ENCODE results near the gene OR1F1. TPM values are rescaled to one million over a fixed set of nuclear protein-coding genes. Genes with fewer than 3 reads are reported as not detected.
"Not testable (repeated sequence)": the region's sequence is repeated elsewhere in the genome, so short reads cannot be mapped to it uniquely, and the experiment has no call there.

Gene OR1F1
- total RNA-seq, 1 donor from 2014 or later = not detected

DNA sequence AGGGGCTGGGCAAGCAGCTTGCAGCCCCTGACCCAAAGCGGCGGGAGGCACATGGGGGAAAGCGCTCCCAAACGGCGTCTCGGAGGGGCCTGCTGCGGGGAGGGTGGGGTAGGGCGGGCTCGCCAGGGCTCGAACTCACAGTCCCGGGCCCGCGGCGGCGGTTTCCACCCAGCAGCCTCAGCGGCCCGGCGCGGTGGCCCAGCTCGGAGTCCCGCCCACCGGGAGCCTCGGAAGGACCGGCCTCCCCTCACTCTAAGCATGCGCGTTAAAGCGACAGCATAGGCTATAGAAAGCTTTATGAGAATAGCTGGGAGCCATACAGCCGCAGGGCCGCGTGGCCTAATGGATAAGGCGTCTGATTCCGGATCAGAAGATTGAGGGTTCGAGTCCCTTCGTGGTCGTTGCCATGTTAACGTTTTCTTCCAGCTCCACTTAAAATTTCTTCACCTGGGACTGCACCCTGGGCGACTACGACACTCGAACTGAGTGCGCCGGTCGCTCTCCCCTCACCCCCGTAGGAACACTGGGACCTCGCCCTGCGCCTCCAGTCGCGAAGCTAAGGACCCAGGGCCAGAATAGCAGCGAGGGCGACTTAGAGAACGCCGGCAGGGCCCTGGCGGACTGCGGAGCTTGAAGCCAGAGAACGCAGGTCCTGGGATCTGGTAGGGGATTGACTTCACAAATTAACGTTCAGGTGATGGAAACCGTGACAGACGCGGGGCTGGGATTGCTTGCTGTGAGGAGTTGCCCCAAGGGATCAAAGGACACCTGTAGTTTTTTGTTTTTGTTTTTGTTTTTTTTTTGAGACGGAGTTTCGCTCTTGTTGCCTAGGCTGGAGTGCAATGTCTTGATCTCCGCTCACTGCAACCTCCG is 37.4 kb upstream of the OR1F1 start:
- peak; percentile 94 for DNase-seq

DNA sequence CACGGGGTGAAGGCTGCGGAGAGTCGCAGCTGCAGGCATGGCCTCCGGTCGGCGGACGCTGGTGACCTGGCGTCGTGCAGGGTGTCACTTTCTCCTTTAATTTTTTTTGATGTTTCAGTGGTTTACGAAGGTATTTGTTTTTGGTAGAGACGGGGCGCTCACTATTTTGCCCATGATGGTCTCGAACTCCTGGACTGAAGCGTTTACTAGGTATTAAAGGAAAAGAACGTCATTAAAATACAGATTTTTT is 36.1 kb upstream of the OR1F1 start:
- DNase-seq = no peak

DNA sequence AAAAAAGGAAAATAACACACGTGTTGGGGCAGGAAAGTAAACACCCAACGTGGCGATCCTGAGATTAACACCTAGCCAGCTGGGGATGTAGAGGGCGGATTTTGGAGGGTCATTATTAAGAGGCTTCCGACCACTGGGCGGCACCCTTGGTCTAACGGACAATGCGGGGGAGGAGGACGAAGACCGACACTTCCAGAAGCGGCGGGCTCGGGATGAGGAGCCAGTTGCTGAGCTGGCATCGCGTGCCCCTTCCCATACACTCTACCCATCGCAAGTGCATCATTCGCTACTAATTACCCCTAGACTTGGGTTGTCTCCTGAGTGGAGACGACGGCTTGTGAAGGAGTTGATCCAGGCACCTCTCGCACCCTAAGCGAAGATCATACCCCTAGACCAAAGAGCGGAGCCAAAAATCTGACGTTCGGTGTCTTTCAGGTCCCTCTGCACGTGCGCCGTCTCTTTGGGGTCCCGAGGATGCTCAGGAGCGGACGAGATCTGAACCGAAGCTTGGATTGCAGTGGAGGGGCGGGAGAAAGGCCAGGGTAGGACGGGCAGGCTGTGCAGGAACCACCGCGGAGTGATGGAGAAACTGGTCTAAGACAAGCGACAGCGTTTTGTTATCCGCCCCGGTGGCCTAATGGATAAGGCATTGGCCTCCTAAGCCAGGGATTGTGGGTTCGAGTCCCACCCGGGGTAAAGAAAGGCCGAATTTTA is 35.6 kb upstream of the OR1F1 start:
- peak; percentile 79 for DNase-seq

DNA sequence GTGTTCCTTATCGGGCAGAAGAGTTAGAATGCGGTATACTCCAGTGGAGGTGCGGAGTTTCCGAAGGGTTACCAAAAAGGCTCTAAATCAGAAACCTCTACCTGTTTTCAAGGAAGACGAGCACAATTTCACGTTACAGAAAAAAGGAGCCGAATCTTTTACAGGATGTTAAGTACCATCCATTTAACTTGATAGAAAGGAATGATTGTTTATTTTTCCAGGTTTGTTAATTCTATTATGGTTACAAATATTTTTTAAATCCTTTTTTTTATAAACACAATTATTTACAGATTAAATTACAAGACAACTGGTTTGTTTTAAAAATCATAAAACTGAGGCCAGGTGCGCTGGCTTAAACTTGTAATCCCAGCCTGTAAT is 35.0 kb upstream of the OR1F1 start:
- no peak for DNase-seq

DNA sequence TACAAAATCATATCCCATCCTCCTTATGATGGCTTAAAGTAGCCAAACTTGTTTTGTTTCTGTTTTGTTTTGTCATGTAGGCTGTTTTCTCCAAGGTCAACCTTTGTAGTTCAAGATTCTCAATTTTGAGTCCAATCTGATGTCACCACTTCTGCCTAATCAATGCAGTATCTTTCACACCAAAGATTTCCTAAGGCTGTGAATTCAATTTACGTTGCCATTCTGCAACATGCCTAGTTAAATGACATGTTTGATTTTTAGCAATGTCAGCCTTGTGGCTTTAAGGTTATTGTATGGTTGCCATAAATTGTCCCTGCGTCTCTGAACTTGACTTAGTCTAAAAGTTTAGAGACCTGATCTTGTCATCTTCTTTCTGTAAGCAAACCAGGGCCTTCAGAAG is 32.8 kb upstream of the OR1F1 start:
- DNase-seq = no peak

DNA sequence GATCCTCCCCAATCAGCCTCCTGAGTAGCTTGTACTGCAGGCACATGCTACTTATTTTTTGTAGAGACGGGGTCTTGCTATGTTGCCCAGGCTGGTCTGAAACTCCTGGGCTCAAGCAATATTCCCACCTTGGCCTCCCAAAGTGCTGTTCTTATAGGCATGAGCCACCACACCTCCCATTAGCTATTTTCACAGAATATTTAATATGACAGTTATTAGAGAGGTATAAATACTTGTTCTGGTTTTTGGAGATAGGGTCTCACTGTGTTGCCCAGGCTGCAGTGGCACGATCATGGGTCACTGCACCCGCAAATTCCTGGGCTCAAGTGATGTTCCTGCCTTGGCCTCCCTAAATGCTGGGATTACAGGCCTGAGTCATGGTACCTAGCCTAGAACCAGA is 32.0 kb upstream of the OR1F1 start:
- DNase-seq = no peak

DNA sequence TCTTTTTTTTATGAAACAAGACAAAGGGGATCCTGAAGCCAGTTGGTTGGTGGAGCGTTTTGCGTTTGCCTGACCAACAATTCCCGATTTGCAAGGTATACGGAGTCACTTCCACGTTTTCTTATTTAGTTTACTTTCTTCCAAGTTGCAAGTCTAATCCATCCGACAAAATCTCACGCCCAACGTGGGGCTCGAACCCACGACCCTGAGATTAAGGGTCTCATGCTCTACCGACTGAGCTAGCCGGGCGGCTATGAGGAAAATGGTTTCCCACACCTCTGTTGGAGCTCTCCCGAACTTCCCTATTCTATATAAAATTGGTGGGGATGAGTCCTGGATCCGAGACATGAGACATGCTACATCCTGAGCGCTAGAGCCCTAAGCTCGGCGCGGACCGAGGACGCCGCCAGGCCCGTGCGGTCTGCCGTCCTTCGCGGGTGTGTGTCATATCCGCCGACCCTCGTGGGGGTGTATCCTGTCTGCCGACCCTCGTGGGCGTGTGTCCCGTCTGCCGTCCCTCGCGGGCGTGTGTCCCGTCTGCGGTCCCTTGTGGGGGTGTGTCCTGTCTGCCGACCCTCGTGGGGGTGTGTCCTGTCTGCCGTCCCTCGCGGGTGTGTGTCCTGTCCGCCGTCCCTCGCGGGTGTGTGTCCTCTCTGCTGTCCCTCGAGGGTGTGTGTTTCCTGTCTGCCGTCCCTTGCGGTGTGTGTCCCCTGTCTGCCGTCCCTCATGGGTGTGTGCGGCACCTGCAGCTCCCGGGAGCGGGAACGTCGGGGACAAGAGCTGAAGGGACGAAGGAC is 30.6 kb upstream of the OR1F1 start:
- DNase-seq = peak; percentile 83

DNA sequence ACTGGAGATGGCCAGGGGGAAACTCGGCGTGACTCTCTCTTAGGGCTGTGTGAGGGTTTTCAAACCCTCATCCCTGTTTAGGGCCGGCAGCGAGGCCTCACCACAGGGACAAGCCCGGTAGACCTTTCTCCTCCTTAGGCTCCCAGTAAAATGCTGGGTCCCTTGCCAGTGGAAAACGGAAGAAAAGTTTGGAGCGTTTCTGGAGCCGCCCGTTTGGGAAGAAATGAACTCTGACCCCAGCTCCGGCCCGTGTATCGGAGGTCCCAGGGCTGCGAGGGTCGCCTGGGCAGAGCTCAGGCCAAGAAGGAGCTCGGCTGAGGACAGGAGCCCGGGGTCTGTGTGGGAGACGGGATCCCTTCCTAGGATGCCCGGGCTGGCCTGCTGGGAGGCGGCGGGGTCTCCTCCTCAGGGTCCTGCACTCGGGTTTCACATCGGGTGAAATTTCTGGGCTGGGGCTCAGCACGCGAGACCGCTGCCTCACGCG is 29.9 kb upstream of the OR1F1 start:
- no peak for DNase-seq

DNA sequence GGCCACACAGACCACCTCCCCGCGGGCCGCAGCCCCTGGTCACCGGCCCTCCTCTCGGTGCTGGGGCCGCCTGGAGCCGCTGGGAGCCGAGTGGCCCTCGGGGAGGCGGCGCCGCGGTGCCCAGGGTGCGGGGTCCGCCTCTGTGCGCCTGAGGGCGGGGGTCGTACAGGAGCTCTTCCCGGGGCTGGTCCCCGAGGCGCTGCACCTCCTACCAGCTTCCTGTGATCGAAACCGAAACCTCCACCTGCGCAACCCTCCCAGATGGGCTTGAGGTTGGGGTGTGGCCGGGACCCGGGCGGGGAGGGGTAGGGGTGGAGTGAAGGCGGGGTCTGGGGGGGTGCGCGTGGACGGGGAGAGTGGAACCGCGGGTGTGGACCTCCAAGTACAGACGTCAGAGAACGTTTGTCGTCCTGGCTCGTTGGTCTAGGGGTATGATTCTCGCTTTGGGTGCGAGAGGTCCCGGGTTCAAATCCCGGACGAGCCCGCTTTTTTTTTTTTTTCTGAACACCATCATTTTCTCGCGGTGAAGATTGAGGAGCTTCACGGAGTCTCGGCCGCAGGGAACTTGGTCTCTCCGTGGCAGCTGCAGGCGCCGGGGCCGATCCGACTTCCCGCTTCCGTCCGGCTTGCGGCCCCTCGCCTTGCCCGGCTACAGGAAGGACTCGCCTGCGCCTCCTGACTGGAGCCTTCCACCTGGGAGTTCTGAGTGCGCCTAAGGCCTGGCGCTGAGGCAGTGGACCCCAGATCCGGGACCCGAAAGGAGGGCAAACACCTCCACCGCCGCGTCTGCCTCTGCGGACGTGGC is 29.3 kb upstream of the OR1F1 start:
- peak; percentile 45 for DNase-seq

DNA sequence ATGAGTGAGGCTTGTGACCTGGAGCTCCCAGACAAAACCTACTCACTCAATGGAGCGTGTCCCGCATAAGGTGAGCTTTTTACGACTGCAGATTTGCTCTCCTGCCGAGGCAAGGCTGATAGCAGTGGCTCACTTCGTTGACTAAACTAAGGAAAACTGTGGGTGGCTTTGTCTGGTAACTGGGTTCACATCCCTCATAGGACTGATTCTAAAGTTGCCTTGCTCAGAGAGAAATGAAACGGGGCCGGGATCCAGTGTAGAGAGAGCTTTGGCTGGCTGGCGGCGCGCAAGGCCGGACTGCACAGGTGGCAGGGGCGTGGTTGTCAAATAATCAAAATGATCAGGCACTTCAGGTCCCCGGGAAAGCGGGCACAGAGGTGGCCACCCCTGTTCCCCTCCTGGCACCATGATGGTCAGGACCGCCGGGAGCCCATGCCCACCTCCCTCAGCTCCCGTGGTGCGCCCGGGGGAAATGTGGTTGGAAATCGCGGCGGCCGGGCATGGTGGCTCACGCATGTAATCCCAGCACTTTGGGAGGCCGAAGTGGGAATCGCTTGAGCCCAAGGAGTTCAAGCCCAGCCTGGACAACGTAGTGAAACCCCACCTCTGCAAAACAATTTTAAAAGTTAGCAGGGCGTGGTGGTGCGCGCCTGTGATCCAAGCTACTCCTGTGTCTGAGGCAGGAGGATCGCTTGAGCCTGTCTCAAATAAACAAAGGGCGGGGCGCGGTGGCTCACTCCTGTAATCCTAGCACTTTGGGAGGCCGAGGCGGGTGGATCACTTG is 26.6 kb upstream of the OR1F1 start:
- DNase-seq = no peak

DNA sequence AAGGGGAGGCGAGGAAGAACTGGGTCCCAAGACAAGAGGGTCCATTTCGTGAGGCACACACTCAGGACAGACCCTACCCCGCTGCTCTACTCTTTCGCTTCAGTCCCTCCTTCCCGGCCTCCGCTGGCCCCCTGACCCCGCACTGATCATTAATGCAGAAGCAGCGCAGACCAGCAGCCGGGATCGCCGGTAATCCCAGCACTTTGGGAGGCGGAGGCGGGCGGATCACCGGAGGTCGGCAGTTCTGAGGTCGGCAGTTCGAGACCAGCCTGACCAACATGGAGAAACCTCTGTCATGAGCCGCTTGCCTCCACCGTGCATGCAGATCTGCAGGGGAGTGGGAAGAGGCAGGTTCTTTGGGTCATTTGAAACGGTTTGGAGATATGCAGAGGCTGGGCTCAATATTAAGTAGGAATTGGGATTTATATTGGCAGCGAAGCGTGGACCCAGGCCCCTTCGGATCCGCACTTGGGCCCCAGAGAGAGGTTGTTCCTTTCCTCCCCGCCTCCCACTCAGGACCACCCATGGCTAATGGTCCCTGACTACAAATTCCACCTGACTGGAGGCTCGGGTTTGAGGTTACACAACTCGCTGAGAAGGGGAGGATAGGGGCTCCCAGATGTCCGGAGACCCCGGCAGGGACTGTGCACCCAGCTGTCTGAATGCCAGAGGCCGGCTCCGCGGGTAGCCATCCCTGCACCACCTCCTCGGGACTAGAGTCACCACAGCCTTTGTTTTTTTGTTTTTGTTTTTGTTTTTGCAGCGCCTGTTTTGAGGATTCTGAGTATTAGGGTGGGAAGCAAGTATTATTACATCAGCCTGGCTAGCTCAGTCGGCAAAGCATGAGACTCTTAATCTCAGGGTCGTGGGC is 23.6 kb upstream of the OR1F1 start:
- DNase-seq = no peak

DNA sequence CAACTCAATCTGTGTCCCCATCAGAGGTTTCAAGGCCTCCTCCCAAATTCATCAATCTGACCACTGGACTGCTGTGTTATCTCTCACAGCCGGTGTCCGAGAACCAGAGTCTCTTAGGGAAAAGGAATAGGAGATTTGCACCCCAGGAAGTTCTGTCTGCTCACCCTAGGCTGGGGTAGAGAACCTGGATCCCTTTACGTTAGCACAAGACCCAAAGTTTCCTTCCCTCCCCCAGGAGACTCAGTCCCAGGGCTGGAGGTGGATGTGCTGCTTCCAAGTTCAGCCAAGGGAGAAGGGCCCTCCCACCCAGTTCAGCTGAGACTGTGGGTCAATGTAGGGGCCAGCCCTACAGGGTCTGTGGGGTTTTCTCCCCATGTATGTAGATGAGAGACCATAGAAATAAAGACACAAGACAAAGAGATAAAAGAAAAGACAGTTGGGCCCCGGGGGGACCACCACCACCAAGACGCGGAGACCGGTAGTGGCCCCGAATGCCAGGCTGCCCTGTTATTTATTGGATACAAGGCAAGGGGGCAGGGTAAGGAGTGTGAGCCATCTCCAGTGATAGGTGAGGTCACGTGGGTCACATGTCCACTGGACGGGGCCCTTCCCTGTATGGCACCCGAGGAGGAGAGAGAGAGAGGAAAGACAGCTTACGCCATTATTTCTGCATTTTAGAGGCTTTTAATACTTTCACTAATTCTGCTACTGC is 22.7 kb upstream of the OR1F1 start:
- DNase-seq = no peak

DNA sequence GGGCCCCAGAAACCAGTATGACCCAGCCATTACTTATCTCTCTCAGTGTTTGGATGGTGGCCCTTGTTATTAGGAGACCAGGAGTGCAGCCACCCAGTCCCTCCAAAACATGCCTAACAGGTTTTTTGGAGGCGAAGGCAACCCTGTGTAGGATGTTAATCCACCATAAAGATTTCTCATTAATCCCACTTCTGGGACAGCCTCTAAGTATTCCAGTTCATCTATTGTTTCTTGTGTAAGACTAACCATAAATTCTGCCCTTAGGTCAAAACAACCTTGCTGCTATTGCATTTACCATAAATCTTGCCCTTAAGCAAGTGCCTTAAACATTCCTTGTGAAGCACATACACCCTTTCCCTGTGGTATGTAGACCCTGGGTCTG is 21.5 kb upstream of the OR1F1 start:
- DNase-seq = no peak

DNA sequence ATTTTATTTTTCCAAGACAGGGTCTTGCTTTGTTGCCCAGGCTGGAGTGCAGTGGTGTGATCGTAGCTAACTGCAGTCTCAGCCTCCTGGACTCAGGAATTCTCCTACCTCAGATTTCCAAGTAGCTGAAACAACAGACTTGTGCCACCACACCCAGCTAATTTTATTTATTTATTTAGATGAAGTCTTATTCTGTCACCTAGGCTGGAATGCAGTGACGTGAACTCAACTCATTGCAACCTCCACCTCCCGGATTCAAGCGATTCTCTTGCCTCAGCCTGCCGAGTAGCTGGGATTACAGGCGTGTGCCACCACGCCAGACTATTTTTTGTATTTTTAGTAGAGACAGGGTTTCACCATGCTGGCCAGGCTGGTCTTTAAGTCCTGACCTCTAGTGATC is 19.3 kb upstream of the OR1F1 start:
- DNase-seq = not testable (repeated sequence)

DNA sequence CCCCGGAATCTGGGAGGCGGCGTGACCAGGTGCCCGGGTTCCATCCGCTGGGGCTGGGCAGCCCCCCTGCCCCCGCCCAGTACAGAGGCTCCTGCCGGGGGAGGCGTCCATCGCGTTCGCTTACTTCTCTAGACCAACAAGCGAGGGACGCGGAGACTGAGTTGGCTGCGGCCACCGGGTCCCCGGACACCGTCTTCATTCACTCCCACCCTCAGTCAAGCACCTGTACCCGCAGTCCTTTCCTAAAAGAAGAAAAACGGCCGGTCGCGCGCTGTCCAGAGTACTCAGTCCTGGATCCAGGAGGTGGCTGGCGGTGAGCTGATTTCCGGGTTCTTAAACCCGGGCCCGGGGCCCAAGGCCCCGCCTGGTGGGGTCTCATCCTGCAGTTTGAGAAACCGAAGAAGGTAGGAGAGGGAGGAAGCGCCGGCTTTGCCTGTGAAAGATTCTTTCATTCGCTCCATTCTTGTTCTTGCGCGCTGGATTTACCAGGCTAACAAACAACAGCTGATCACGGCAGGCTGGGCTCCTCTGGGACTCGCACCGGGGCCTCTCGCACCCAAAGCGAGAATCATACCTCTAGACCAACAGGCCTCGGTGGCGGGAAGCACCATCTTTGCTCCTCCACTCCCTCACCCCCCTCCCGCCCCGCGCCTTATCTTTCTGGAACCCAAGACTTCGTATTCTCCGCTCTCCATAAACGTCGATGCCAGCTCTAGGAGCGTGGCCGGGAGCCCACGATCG is 17.4 kb upstream of the OR1F1 start:
- DNase-seq = no peak

DNA sequence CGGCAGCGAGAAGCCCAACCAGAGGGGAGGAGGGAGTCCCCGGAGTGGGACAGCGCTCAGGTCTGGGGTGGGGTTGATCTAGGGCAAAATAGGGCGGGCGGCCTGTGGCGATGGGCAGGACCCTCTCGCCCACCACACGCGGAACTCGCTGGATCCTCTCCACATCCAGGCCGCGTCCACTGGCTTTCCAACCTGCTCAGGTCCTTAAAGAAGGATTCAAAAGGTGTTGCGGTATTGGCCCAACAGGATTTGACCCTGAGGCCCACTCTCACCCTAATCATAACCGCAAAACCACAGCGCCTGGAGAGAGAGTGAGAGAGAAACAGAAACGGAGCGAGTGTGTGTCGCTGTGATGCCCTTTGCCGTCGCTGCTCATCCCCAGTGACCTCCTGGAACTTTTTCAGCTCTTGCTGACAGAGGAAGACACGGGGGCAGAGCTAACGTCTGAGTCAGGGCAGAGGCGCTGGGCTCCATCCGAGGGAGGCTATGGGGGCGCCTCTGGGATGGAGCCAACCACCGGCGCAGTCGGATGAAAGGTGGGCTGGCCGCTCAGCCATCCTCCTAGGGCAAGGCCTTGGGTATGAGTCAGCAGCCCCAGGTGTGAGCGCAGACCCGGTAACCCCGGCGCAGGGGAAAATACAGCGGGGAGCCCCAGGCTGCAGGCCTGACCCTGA is 16.7 kb upstream of the OR1F1 start:
- DNase-seq = no peak

DNA sequence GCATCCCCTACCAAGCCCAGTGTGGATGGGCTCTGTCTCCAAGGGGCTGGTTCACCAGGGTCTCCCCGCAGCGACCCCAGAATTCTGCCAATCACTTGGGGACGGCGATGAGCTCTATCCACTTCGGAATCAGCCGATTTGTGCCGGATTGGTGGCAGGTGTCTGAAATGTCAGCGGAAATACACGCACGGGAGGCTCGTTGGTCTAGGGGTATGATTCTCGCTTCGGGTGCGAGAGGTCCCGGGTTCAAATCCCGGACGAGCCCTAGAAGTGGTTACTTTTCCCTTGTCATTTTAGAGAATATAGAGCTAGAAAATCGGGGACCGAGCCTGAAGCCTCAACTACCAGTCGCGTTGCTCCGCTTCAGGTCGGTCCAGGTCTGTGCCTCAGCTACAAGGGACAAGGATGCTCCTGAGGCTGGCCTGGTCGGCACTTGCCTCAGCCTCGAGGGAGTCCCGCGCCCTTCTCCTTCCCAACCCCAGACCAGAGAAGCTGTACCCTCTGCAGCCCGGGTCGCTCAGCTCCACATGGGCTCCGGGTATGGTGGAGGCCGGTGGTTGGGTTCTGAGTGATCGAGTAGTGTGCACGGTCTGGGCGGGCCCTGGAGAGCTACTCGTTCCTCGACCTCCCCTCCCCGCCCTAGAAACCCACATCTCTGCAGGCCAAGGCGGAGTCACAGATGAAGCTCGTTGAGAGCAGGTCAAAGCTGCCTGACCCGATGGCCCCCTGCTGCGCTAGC is 16.0 kb upstream of the OR1F1 start:
- DNase-seq = no peak
